Measurements from ENCODE around the gene C1orf21.

- no peak for TF ChIP-seq POLR2A (IDR thresholded peaks at IDR 0.05; ENCODE audit: low read length)
- TF ChIP-seq GATA1 (IDR thresholded peaks at IDR 0.05; ENCODE audit: low read depth, low read length), result no peak
Measured at GRCh38 chr1:184461321-184461720, 74.5 kb downstream of the C1orf21 start.
